H9 (cell line): ENCODE data around the gene KLHDC2. TPM values are rescaled to one million over a fixed set of nuclear protein-coding genes. Genes with fewer than 3 reads are reported as not detected.

Experiments used
- DNase-seq: peaks from one replicate; pipeline ENCODE4 v3.0.0-alpha.2; 2017
- H2AFZ ChIP-seq: one replicate; pipeline ENCODE4 v1.6.1; 2013; ENCODE audit warnings: mild to moderate bottlenecking, low read length, control low read depth, moderate library complexity
- H2AK5ac ChIP-seq: 2 replicates; pipeline ENCODE4 v1.6.1; 2013; ENCODE audit warnings: low read length, control low read depth, mixed read lengths; ENCODE audit not compliant: insufficient read length
- H2BK120ac ChIP-seq: one replicate; pipeline ENCODE4 v1.6.1; 2013; ENCODE audit warnings: low read depth, mild to moderate bottlenecking, low read length, control low read depth, inconsistent platforms; ENCODE audit not compliant: poor library complexity, severe bottlenecking
- H2BK12ac ChIP-seq: 2 replicates; pipeline ENCODE4 v1.6.1; 2013; ENCODE audit warnings: low read length, control low read depth, mixed read lengths, low read depth; ENCODE audit not compliant: insufficient read length
- H2BK15ac ChIP-seq: 2 replicates; pipeline ENCODE4 v1.6.1; 2013; ENCODE audit warnings: low read depth, low read length, control low read depth
- H2BK20ac ChIP-seq: one replicate; pipeline ENCODE4 v1.6.1; 2013; ENCODE audit warnings: low read depth, mild to moderate bottlenecking, low read length, control low read depth, inconsistent platforms; ENCODE audit not compliant: poor library complexity, severe bottlenecking
- H2BK5ac ChIP-seq: 2 replicates; pipeline ENCODE4 v1.6.1; 2013; ENCODE audit warnings: low read length, control low read depth, mixed read lengths; ENCODE audit not compliant: insufficient read length
- H3K14ac ChIP-seq: 2 replicates; pipeline ENCODE4 v1.6.1; 2013; ENCODE audit warnings: low read length, control low read depth; ENCODE audit not compliant: insufficient read depth
- H3K18ac ChIP-seq: 2 replicates; pipeline ENCODE4 v1.6.1; 2013; ENCODE audit warnings: low read depth, mild to moderate bottlenecking, mixed read lengths, low read length, control low read depth; ENCODE audit not compliant: insufficient read length
- H3K23ac ChIP-seq: 2 replicates; pipeline ENCODE4 v1.6.1; 2013; ENCODE audit warnings: low read length, control low read depth, mixed read lengths, low read depth; ENCODE audit not compliant: insufficient read length
- H3K23me2 ChIP-seq: 2 replicates; pipeline ENCODE4 v1.6.1; 2013; ENCODE audit warnings: low read depth, mild to moderate bottlenecking, mixed read lengths, low read length, control low read depth; ENCODE audit not compliant: insufficient read length, poor library complexity, severe bottlenecking
- H3K27ac ChIP-seq: 2 replicates; pipeline ENCODE4 v1.5.1; 2013; ENCODE audit warnings: low read length, control low read depth, mixed read lengths, low read depth; ENCODE audit not compliant: insufficient read length
- H3K27me3 ChIP-seq: 2 replicates; pipeline ENCODE4 v1.6.1; 2013; ENCODE audit warnings: low read length, control low read depth, inconsistent platforms; ENCODE audit not compliant: insufficient read depth
- H3K4ac ChIP-seq: 2 replicates; pipeline ENCODE4 v1.6.1; 2013; ENCODE audit warnings: low read depth, mild to moderate bottlenecking, control low read depth, inconsistent platforms, low read length, moderate library complexity
- H3K4me1 ChIP-seq: 2 replicates; pipeline ENCODE4 v1.6.1; 2013; ENCODE audit warnings: low read length, control low read depth, inconsistent platforms; ENCODE audit not compliant: insufficient read depth
- H3K4me2 ChIP-seq: 2 replicates; pipeline ENCODE4 v1.6.1; 2013; ENCODE audit warnings: low read length, control low read depth, mixed read lengths; ENCODE audit not compliant: insufficient read length, insufficient read depth
- H3K56ac ChIP-seq: 2 replicates; pipeline ENCODE4 v1.6.1; 2013; ENCODE audit warnings: low read depth, mild to moderate bottlenecking, mixed read lengths, low read length, control low read depth; ENCODE audit not compliant: insufficient read length
- H3K79me1 ChIP-seq: 2 replicates; pipeline ENCODE4 v1.6.1; 2013; ENCODE audit warnings: low read depth, mild to moderate bottlenecking, moderate library complexity, low read length, control low read depth, inconsistent platforms; ENCODE audit not compliant: insufficient read depth, poor library complexity, severe bottlenecking
- H3K79me2 ChIP-seq: 2 replicates; pipeline ENCODE4 v1.6.1; 2013; ENCODE audit warnings: low read length, control low read depth, inconsistent platforms; ENCODE audit not compliant: insufficient read depth
- H3K9ac ChIP-seq: 2 replicates; pipeline ENCODE4 v1.6.1; 2013; ENCODE audit warnings: low read length, control low read depth, mixed read lengths; ENCODE audit not compliant: insufficient read length; ENCODE audit errors: extremely low read depth
- H3K9me3 ChIP-seq: one replicate; pipeline ENCODE4 v1.6.1; 2013; ENCODE audit warnings: low read depth, low read length, inconsistent platforms; ENCODE audit not compliant: control insufficient read depth
- H3T11ph ChIP-seq: one replicate; pipeline ENCODE4 v1.6.1; 2013; ENCODE audit warnings: mild to moderate bottlenecking, low read length, control low read depth, inconsistent platforms
- H4K20me1 ChIP-seq: one replicate; pipeline ENCODE4 v1.6.1; 2013; ENCODE audit not compliant: control insufficient read depth, insufficient read length, insufficient read depth
- H4K5ac ChIP-seq: 2 replicates; pipeline ENCODE4 v1.6.1; 2013; ENCODE audit warnings: low read depth, mild to moderate bottlenecking, mixed read lengths, low read length, control low read depth; ENCODE audit not compliant: insufficient read length
- H4K8ac ChIP-seq: replicated peaks from 2 replicates; pipeline ENCODE4 v1.6.1; 2013; ENCODE audit warnings: low read length, control low read depth, mixed read lengths, low read depth; ENCODE audit not compliant: insufficient read length
- H4K91ac ChIP-seq: 2 replicates; pipeline ENCODE4 v1.6.1; 2013; ENCODE audit warnings: low read depth, mild to moderate bottlenecking, moderate library complexity, mixed read lengths, low read length, control low read depth; ENCODE audit not compliant: insufficient read length
- H3K27ac Mint-ChIP-seq, 3 experiments: 2 replicates in 2 of 3; 3 replicates in 1 of 3; pipeline ENCODE4 v1.8.0; 2020 to 2021; ENCODE audit warnings: mixed read lengths in 3 of 3, mild to moderate bottlenecking in 1 of 3, moderate library complexity in 1 of 3
- H3K27me3 Mint-ChIP-seq: 2 replicates; pipeline ENCODE4 v1.8.0; 2021; ENCODE audit warnings: low read depth, mild to moderate bottlenecking, moderate library complexity, mixed read lengths
- H3K36me3 Mint-ChIP-seq, 3 experiments: 2 replicates in 2 of 3; 3 replicates in 1 of 3; pipeline ENCODE4 v1.8.0; 2020 to 2021; ENCODE audit warnings: low read depth in 3 of 3, mixed read lengths in 3 of 3; ENCODE audit not compliant: insufficient read depth in 1 of 3
- H3K4me1 Mint-ChIP-seq, 2 experiments: 2 replicates each; pipeline ENCODE4 v1.8.0; 2020; ENCODE audit warnings: mixed read lengths in 2 of 2
- H3K4me3 Mint-ChIP-seq, 2 experiments: 2 replicates in 1 of 2; 3 replicates in 1 of 2; pipeline ENCODE4 v1.8.0; 2020 to 2021; ENCODE audit warnings: mild to moderate bottlenecking in 2 of 2, mixed read lengths in 2 of 2, moderate library complexity in 1 of 2
- H3K9me3 Mint-ChIP-seq, 2 experiments: 2 replicates in 1 of 2; 3 replicates in 1 of 2; pipeline ENCODE4 v1.8.0; 2020; ENCODE audit warnings: mild to moderate bottlenecking in 2 of 2, mixed read lengths in 2 of 2, moderate library complexity in 1 of 2
- CTCF ChIP-seq: fragments of 200-600 bp; sonication (generic); conservative IDR thresholded peaks from 3 replicates; pipeline ENCODE4 v1.8.0; 2021; ENCODE audit warnings: antibody characterized with exemption, mild to moderate bottlenecking
- WGBS: extraction: QIAGEN DNeasy Blood & Tissue Kit; methylation state at CpG from one replicate; pipeline ENCODE4 v1.1.7; 2013; ENCODE audit warnings: missing lambda C conversion rate, low lambda C conversion rate, mixed read lengths; ENCODE audit not compliant: insufficient read length; ENCODE audit errors: extremely low coverage; 5-methylcytosine and 5-hydroxymethylcytosine counted together
- total RNA-seq: library from RNA; stranded (reverse); gene quantifications from 2 replicates; pipeline ENCODE4 v1.2.1, GENCODE V29; 2021

KLHDC2 gene
- total RNA-seq, 1 experiment from 2014 or later: 41.6 TPM

GRCh38 chr14:49828640-49829039 is 60.7 kb downstream of the KLHDC2 start:
- Histone ChIP-seq H3K23ac (no peak overlapping the region), H3K9me3 (no peaks in the 10 kb centered on the region), H2BK5ac (no peak overlapping the region), H3T11ph (no peak overlapping the region), H3K23me2 (no peaks in the 10 kb centered on the region), H2BK12ac (no peak overlapping the region), H4K20me1 (no peaks in the 10 kb centered on the region), H2AFZ (no peak overlapping the region), H3K56ac (no peak overlapping the region), H3K27me3 (no peaks in the 10 kb centered on the region), H4K91ac (no peak overlapping the region), H3K4ac (no peak overlapping the region), H2BK15ac (no peak overlapping the region), H3K18ac (no peak overlapping the region), H3K4me2 (no peak overlapping the region), H2BK20ac (no peak overlapping the region), H3K27ac (no peak overlapping the region), H3K14ac (no peak overlapping the region), H3K9ac (no peak overlapping the region), H2BK120ac (no peak overlapping the region), H4K5ac (no peak overlapping the region), H3K79me1 (no peaks in the 10 kb centered on the region), H3K79me2 (no peaks in the 10 kb centered on the region), H3K4me1 (no peaks in the 10 kb centered on the region), H4K8ac (no peak overlapping the region), H2AK5ac (no peak overlapping the region)
- no peaks in the 10 kb centered on the region for H3K4me1 Mint-ChIP-seq
- no peak for TF ChIP-seq CTCF
- H3K36me3 Mint-ChIP-seq: peaks cover 52 to 81% (median 81%) of the 10 kb centered on the region in 3 experiments
- DNase-seq: no peak
- H3K9me3 Mint-ChIP-seq: no peaks in the 10 kb centered on the region; a peak in 1 of 5 replicates
- H3K27ac Mint-ChIP-seq: no peak overlapping the region
- no peak overlapping the region for H3K4me3 Mint-ChIP-seq
- no peaks in the 10 kb centered on the region; the same call in 1 of the 2 replicates for H3K27me3 Mint-ChIP-seq
- WGBS: no CpG with 5 or more reads among the region's 2 CpGs

Other genes with a start within 250 kb of the KLHDC2 start
- 1,963 and 2,022 TPM in 2 replicates for gene RPS29, start 181.8 kb upstream of the KLHDC2 start, total RNA-seq
- gene LRR1, start 169.2 kb upstream of the KLHDC2 start, total RNA-seq: 38.6 and 43.2 TPM in 2 replicates
- gene RPL36AL, start 147.5 kb upstream of the KLHDC2 start, total RNA-seq: 205 and 207 TPM in 2 replicates
- 24.5 and 27.9 TPM in 2 replicates for gene MGAT2, start 147.4 kb upstream of the KLHDC2 start, total RNA-seq
- 26.1 and 26.3 TPM in 2 replicates for gene DNAAF2, start 132.9 kb upstream of the KLHDC2 start, total RNA-seq
- 24.1 and 25.7 TPM in 2 replicates for gene POLE2, start 79.9 kb upstream of the KLHDC2 start, total RNA-seq
- gene KLHDC1, start 75.0 kb upstream of the KLHDC2 start, total RNA-seq: not detected in 2 replicates
- gene NEMF, start 84.6 kb downstream of the KLHDC2 start, total RNA-seq: 54.3 and 57.4 TPM in 2 replicates
- gene ARF6, start 124.9 kb downstream of the KLHDC2 start, total RNA-seq: 49.2 and 51.0 TPM in 2 replicates